ES-I3 (cell line): ENCODE results near the gene VANGL1.

Experiments
- H3K36me3 ChIP-seq: 2 replicates; pipeline ENCODE4 v1.6.1; 2013; ENCODE audit warnings: mild to moderate bottlenecking, low read length, control low read depth, moderate library complexity; ENCODE audit not compliant: insufficient read depth
- H3K4me1 ChIP-seq: 2 replicates; pipeline ENCODE4 v1.6.1; 2013; ENCODE audit warnings: mild to moderate bottlenecking, control low read depth, low read length; ENCODE audit not compliant: insufficient read depth
- H3K9ac ChIP-seq: 2 replicates; pipeline ENCODE4 v1.6.1; 2013; ENCODE audit warnings: low read depth, mild to moderate bottlenecking, low read length, moderate library complexity
- H3K9me3 ChIP-seq: 2 replicates; pipeline ENCODE4 v1.6.1; 2013; ENCODE audit warnings: mild to moderate bottlenecking, low read length, moderate library complexity; ENCODE audit not compliant: control insufficient read depth, insufficient read depth

Gene VANGL1

GRCh38 chr1:115685029-115685705 is 43.4 kb downstream of the VANGL1 start:
- peaks cover 5% of the 10 kb centered on the region for H3K36me3 ChIP-seq
- H3K9me3 ChIP-seq: no peaks in the 10 kb centered on the region
- no peaks in the 10 kb centered on the region for H3K4me1 ChIP-seq
- no peak overlapping the region for H3K9ac ChIP-seq

GRCh38 chr1:115687744-115688143 is 46.0 kb downstream of the VANGL1 start:
- Histone ChIP-seq H3K4me1 (no peaks in the 10 kb centered on the region), H3K9me3 (no peaks in the 10 kb centered on the region), H3K36me3 (peaks cover 9% of the 10 kb centered on the region), H3K9ac (no peak overlapping the region)

GRCh38 chr1:115690972-115691371 is 49.2 kb downstream of the VANGL1 start:
- Histone ChIP-seq H3K9ac (no peak overlapping the region), H3K9me3 (no peaks in the 10 kb centered on the region), H3K36me3 (peaks cover 5% of the 10 kb centered on the region), H3K4me1 (no peaks in the 10 kb centered on the region)

- peaks cover 5% of the 10 kb centered on the region for H3K36me3 ChIP-seq
- H3K4me1 ChIP-seq: no peaks in the 10 kb centered on the region
- no peaks in the 10 kb centered on the region for H3K9me3 ChIP-seq
- H3K9ac ChIP-seq: no peak overlapping the region
Observed at GRCh38 chr1:115692224-115692623, 50.5 kb downstream of the VANGL1 start.

GRCh38 chr1:115694805-115695204 is 53.0 kb downstream of the VANGL1 start:
- H3K9ac ChIP-seq: no peak overlapping the region
- no peaks in the 10 kb centered on the region for H3K4me1 ChIP-seq
- H3K36me3 ChIP-seq: peaks cover 5% of the 10 kb centered on the region
- H3K9me3 ChIP-seq: no peaks in the 10 kb centered on the region

- H3K36me3 ChIP-seq: no peaks in the 10 kb centered on the region
- H3K9me3 ChIP-seq: no peaks in the 10 kb centered on the region
- H3K4me1 ChIP-seq: no peaks in the 10 kb centered on the region
- no peak overlapping the region for H3K9ac ChIP-seq
Observed at GRCh38 chr1:115697619-115698018, 55.8 kb downstream of the VANGL1 start.

- no peaks in the 10 kb centered on the region for H3K9me3 ChIP-seq
- H3K36me3 ChIP-seq: no peaks in the 10 kb centered on the region
- no peak overlapping the region for H3K9ac ChIP-seq
- H3K4me1 ChIP-seq: peaks cover 4% of the 10 kb centered on the region; the same call in 1 of the 2 replicates
Observed at GRCh38 chr1:115701090-115701489, 59.3 kb downstream of the VANGL1 start.

- Histone ChIP-seq H3K4me1 (peaks cover 9% of the 10 kb centered on the region; the same call in 1 of the 2 replicates), H3K9ac (no peak overlapping the region), H3K36me3 (no peaks in the 10 kb centered on the region), H3K9me3 (no peaks in the 10 kb centered on the region)
Observed at GRCh38 chr1:115702959-115703358, 61.2 kb downstream of the VANGL1 start.

- H3K9ac ChIP-seq: no peak overlapping the region
- H3K36me3 ChIP-seq: no peaks in the 10 kb centered on the region
- peaks cover 9% of the 10 kb centered on the region; the same call in 1 of the 2 replicates for H3K4me1 ChIP-seq
- H3K9me3 ChIP-seq: no peaks in the 10 kb centered on the region
Observed at GRCh38 chr1:115705085-115705951, 63.5 kb downstream of the VANGL1 start.

GRCh38 chr1:115705963-115706362 is 64.2 kb downstream of the VANGL1 start:
- H3K36me3 ChIP-seq: no peaks in the 10 kb centered on the region
- H3K9ac ChIP-seq: no peak overlapping the region
- no peaks in the 10 kb centered on the region for H3K9me3 ChIP-seq
- peaks cover 9% of the 10 kb centered on the region; the same call in 1 of the 2 replicates for H3K4me1 ChIP-seq

GRCh38 chr1:115706587-115707425 is 65.0 kb downstream of the VANGL1 start:
- H3K9ac ChIP-seq: no peak overlapping the region
- no peaks in the 10 kb centered on the region for H3K36me3 ChIP-seq
- peaks cover 9% of the 10 kb centered on the region; the same call in 1 of the 2 replicates for H3K4me1 ChIP-seq
- H3K9me3 ChIP-seq: no peaks in the 10 kb centered on the region

- Histone ChIP-seq H3K4me1 (peaks cover 20% of the 10 kb centered on the region), H3K9ac (no peak overlapping the region), H3K36me3 (no peaks in the 10 kb centered on the region)
Observed at GRCh38 chr1:115710859-115711624, 69.3 kb downstream of the VANGL1 start.

GRCh38 chr1:115712911-115713609 is 71.3 kb downstream of the VANGL1 start:
- H3K4me1 ChIP-seq: peaks cover 14% of the 10 kb centered on the region
- H3K9ac ChIP-seq: no peak overlapping the region
- no peaks in the 10 kb centered on the region for H3K36me3 ChIP-seq
- no peaks in the 10 kb centered on the region for H3K9me3 ChIP-seq

More at GRCh38 chr1:115710859-115711624, 69.3 kb downstream of the VANGL1 start:
- H3K9me3 ChIP-seq: no peaks in the 10 kb centered on the region
